GM10248 (cell line): ENCODE results near the gene GALNT2.

Source experiments
- CTCF ChIA-PET: fragments of 300-600 bp; sonication (Branson Sonifier 250); formaldehyde crosslinking; extraction: SDS; loops from one replicate; lab custom pipeline; 2021; ENCODE audit warnings: antibody characterized with exemption; lab: Yijun Ruan, JAX
- POLR2A ChIA-PET: fragments of 350-650 bp; sonication (Branson Sonifier 250); formaldehyde crosslinking; extraction: SDS; loops from one replicate; lab custom pipeline; 2020; ENCODE audit warnings: antibody characterized with exemption; lab: Yijun Ruan, JAX
- DNase-seq: peaks from one replicate; pipeline ENCODE4 v3.0.0; 2012; ENCODE audit errors: extremely low spot score
- CTCF ChIP-seq: IDR thresholded peaks from 2 replicates; pipeline ENCODE4 v1.5.1; 2012; ENCODE audit warnings: mild to moderate bottlenecking, low read depth; ENCODE audit errors: extremely low read depth, missing control alignments, control extremely low read depth

The GALNT2 gene

DNA sequence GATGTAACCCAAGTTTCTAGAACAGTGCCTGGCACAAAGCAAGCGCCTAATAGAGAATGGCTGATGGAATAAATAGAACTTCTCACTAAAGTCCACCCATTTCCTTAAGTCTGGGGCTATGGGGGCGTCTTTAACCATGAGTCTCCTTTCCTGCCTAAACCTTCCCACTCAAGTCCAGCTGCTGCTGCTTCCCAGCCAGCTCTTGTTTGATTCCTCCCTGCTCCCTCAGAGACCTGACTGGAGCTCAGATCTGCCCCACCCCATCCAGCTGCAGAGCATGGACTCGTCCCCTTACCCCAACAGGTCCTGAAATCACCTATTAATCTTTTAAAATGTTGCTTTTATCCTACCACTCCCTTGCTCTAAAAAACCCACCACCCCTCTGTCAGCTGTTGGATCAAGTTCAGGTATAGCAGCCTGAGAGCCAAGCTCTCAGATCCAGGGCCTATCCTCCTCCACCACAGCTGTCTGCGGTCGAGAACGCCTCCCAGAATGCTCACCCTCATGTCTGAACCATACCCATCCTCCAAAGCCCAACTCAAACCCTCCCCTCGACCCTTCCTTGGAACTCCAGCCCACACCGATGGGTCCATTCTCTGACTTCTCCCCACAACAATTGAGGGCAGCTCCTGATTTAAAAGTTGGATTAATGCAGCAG lies 12.8 kb upstream of the GALNT2 start:
- POLR2A ChIA-PET = no interaction called here
- CTCF ChIA-PET = interaction anchor here (1.7 to 2.8 kb wide), 3 partner anchors 10 to 30 kb away, joined by 5 to 6 read pairs (median 5); no protein-coding TSS in a partner anchor
- no peak for TF ChIP-seq CTCF
- DNase-seq = no peak

- ChIA-PET CTCF (interaction anchor here (1.0 to 1.7 kb wide), 7 partner anchors 8 to 64 kb away, joined by 3 to 5 read pairs (median 3); partner anchors contain the start of gene GALNT2), POLR2A (no interaction called here)
- no peak for TF ChIP-seq CTCF
- no peak for DNase-seq
These were observed 10.9 kb upstream of the GALNT2 start for GRCh38 chr1:230056098-230056497.

- POLR2A ChIA-PET = no interaction called here
- CTCF ChIA-PET = interaction anchor here (0.8 to 1.6 kb wide), 3 partner anchors 17 to 63 kb away, joined by 3 read pairs; no protein-coding TSS in a partner anchor
- no peak for TF ChIP-seq CTCF
- no peak for DNase-seq
These were observed 9.9 kb upstream of the GALNT2 start for GRCh38 chr1:230057100-230057499.

GRCh38 chr1:230057681-230058565 lies 9.1 kb upstream of the GALNT2 start:
- DNase-seq = no peak
- ChIA-PET CTCF (interaction anchor here (1.0 kb wide), 1 partner anchor 25 kb away, joined by 3 read pairs; no protein-coding TSS in a partner anchor), POLR2A (no interaction called here)
- TF ChIP-seq CTCF = no peak

GRCh38 chr1:230058626-230059025 lies 8.4 kb upstream of the GALNT2 start:
- ChIA-PET POLR2A (no interaction called here), CTCF (interaction anchor here (1.0 kb wide), 1 partner anchor 26 kb away, joined by 3 read pairs; no protein-coding TSS in a partner anchor)
- DNase-seq = no peak
- no peak for TF ChIP-seq CTCF

- TF ChIP-seq CTCF = no peak
- ChIA-PET POLR2A (no interaction called here), CTCF (interaction anchor here (1.0 kb wide), 1 partner anchor 13 kb away, joined by 3 read pairs; no protein-coding TSS in a partner anchor)
- no peak for DNase-seq
These were observed 5.2 kb upstream of the GALNT2 start for GRCh38 chr1:230061801-230062200.
